Ramos (cell line): ENCODE results near the gene LRRC15.

Experiments used
- in situ Hi-C: fragments of 300-500 bp; cut with MboI; formaldehyde crosslinking; loops from one replicate; pipeline ENCODE4 v1.14.3; 2022; ENCODE audit warnings: low sequenced_read_pairs; ENCODE audit not compliant: unreplicated experiment

LRRC15 gene

GRCh38 chr3:194337965-194338753 lies 31.4 kb downstream of the LRRC15 start:
- in situ Hi-C loops = loop anchor here (10.0 kb wide), 1 partner anchor 257 kb away; no protein-coding TSS in a partner anchor

DNA sequence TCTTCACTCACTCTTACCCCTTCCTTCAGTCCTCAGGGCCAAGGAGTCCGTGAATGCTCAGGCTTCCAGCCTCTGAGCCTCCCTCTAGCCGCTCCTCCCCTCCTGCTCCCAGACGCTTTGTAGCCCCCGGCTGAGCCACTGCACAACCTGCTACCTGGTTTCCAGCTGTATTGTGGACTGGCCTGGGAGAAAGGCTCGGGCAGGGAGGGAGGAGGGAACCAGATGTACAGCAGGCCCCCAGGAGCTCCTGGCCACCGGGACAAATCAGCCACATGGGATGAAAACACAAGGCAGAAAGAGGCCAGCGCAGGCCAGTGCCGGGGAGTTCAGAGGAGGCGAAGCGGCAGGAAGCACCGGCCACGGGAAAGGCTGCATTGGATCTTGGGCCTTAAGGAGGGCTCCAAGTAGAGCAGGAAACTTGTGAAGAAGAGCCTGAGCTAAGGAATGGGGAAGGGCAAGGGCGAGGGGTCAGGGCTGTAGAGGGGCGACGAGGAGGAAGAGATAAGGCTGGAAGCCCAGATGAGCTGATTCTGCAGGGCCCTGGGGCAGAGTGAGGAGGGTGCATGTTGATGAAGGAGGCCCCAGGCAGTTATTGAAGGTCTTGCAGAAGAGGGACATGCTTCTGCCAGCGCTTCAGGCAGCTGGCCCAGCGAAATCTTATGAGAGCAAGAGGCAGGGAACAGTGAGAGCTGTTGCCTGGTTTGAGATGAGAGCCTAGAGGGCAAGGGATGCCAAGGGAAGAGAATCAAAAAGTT lies 32.8 kb downstream of the LRRC15 start:
- in situ Hi-C loops = loop anchor here (10.0 kb wide), 1 partner anchor 258 kb away; no protein-coding TSS in a partner anchor

DNA sequence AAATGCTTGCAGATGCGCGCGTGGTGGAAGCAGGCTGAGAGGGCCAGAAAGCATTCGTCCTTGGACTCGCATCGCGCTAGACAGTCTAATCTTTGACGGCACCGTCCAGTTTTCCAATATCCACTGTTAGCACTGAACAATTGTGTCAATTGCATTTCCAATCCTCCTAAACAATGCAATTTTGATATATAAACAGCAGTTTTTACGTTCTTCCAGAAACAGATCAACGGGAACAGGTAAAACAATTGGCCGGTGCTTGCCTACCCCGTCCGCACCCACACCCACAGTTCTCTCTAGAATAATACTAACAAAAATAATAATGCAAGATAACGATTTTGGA lies 35.6 kb downstream of the LRRC15 start:
- in situ Hi-C loops = loop anchor here (10.0 kb wide), 1 partner anchor 261 kb away; no protein-coding TSS in a partner anchor

- in situ Hi-C loops = loop anchor here (10.0 kb wide), 1 partner anchor 261 kb away; no protein-coding TSS in a partner anchor
Measured at GRCh38 chr3:194333212-194333980, 36.1 kb downstream of the LRRC15 start.

- in situ Hi-C loops = loop anchor here (10.0 kb wide), 1 partner anchor 262 kb away; no protein-coding TSS in a partner anchor
Measured at GRCh38 chr3:194332858-194333211, 36.7 kb downstream of the LRRC15 start.

GRCh38 chr3:194330579-194330978 lies 39.0 kb downstream of the LRRC15 start:
- in situ Hi-C loops = loop anchor here (10.0 kb wide), 1 partner anchor 264 kb away; no protein-coding TSS in a partner anchor

DNA sequence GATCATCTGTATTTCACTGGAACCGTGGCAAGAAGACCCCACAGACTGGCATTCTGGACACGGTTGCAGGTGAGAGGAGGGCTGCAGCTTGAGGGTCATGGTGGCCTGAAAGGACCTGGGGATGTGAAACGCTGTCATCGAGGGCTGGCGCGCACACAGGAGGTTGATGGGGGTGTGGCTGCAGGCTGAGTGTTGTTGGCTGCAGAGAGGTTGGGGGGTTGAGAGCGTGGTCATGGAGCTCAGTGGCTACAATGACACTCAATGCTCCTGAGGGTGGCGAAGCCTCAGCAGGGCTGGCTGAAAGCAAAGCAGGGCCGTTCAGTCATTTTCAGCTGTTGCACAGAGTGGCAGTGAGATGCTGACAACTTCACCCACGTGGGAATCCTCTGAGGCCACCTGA lies 39.4 kb downstream of the LRRC15 start:
- in situ Hi-C loops = loop anchor here (10.0 kb wide), 1 partner anchor 265 kb away; no protein-coding TSS in a partner anchor

DNA sequence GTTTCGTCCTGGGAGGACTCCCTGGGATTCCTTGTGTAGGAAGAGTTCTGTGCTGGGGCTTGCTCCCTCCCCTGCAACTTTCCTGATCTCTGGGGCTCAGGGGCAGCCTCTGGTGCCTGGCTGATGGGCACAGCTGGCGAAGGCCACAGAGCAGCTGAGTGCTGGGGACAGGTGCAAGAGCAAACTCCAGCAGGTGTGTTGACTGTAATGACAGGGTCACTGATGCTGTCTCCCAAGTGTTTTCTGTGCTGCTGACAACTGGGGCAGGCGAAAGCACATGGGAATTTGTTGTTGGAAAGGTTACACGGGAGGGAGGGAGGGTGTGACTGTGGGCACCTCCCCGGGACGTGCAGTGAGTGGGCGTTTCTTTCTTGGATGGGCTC lies 40.0 kb downstream of the LRRC15 start:
- in situ Hi-C loops = no loop called here

GRCh38 chr3:194328942-194329582 lies 40.5 kb downstream of the LRRC15 start:
- in situ Hi-C loops = no loop called here

- in situ Hi-C loops = no loop called here
Measured at GRCh38 chr3:194328053-194328657, 41.4 kb downstream of the LRRC15 start.

GRCh38 chr3:194327218-194328052 lies 42.1 kb downstream of the LRRC15 start:
- in situ Hi-C loops = no loop called here

- in situ Hi-C loops = no loop called here
Measured at GRCh38 chr3:194326968-194327217, 42.6 kb downstream of the LRRC15 start.

DNA sequence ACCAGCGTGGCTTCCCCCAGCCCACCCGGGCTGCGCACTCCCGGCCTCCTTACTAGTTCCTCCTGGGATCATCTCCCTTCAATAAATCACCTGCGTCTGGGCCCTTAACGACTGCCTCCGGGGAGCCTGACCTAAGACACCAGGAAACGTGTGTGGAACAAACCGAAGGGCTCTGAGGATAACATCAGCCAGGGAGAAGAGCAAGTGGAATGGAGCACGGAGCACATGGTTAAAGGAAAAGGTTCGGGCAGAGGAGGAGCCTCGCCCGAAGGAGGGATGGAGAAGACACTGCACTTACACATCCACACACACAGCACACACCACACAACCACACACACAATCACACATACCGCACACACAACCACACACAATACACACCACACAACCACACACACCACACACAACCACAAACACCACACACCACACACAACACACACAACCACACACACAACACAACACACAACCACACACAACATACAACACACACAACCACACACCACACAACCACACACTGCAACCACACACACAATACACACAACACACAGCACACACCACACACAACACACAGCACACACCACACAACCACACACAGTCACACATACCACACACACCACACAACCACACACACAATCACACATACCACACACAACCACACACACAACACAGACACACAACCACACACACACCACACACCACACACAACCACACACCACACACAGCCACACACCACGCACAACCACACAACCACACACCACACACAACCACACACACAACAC lies 43.2 kb downstream of the LRRC15 start:
- in situ Hi-C loops = no loop called here

GRCh38 chr3:194325424-194326153 lies 44.0 kb downstream of the LRRC15 start:
- in situ Hi-C loops = no loop called here

DNA sequence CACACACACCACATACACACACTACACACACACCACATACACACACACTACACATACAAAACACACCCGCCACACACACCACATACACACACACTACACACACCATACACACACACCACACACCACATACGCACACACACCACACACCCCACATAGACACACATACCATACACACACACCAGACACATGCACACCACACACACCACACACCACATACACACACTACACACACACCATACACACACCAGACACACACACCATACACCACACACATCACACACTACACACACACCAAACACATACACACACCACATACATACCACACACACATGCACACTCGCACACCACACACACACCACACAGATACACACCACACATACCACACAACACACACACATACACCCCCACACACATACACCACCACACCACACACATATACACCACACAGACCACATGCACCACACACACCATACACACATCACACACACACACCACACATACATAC lies 44.7 kb downstream of the LRRC15 start:
- in situ Hi-C loops = no loop called here

- in situ Hi-C loops = no loop called here
Measured at GRCh38 chr3:194323785-194324735, 45.5 kb downstream of the LRRC15 start.
